ENCODE data around the gene ADH4.

- TF ChIP-seq CTCF (conservative IDR thresholded peaks at IDR 0.05; ENCODE audit: low read depth in 2 of 2) (no peak), CREB1 (CRISPR knock-in tag; IDR thresholded peaks at IDR 0.05; ENCODE audit: low read depth) (no peak), EZH2phosphoT487 (IDR thresholded peaks at IDR 0.05; ENCODE audit: unreplicated experiment) (no peak), JUNB (IDR thresholded peaks at IDR 0.05; ENCODE audit: unreplicated experiment) (no peak), REST (IDR thresholded peaks at IDR 0.05; ENCODE audit: unreplicated experiment) (no peak), POLR2AphosphoS5 (IDR thresholded peaks at IDR 0.05; ENCODE audit: low read depth) (no peak), EZH2 (IDR thresholded peaks at IDR 0.05; ENCODE audit: low read depth, unreplicated experiment) (no peak), ETS1 (IDR thresholded peaks at IDR 0.05) (no peak), NANOG (IDR thresholded peaks at IDR 0.05; ENCODE audit: borderline replicate concordance) (no peak), STAT1 (IDR thresholded peaks at IDR 0.05; ENCODE audit: unreplicated experiment) (no peak)
Measured at GRCh38 chr4:99091216-99091575, 52.9 kb downstream of the ADH4 start.

Measured in GM23338 (cell line).